NCI-H69 (cell line): Measurements from ENCODE around the gene SMIM41.

Experiments
- DNase-seq: peaks from one replicate; lab custom pipeline; 2025; lab: John Stamatoyannopoulos, UW

The SMIM41 gene

DNA sequence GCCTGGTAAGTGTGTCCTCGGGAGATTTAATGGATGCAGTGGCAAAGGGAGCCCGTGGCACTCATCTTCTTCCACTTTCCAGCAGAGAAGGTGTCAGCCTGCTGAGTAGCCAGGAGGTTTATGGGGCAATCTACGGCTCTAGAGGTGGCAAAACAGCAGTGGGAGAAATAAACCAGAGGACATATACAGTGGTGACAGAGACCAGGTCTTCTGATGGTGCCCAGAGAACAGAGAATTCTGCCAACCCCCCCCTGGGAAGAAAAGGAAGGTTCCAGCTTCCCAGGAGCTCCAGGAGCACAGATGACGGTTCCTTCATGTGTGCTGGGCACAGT, 43.0 kb downstream of the SMIM41 start:
- DNase-seq: no peak

DNA sequence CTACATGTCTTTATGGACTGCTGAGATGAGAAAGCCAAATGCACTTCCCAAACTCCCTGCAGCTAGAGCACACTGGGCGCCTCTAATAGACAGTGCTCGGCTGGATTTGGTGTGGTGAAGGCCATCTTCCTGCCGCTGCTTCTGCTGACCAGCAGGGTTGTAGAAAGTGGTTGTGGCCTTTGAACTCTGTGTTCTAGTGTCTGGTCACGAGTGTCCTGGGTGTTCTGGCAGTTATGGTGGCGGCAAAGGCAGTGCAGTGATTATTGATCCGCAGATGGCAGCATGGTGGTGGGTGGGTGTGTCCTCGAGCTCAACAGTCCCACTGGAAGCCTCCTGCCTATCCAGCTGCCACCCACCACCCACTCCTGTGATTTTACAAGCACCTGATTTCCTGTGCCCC, 43.4 kb downstream of the SMIM41 start:
- DNase-seq: no peak

DNA sequence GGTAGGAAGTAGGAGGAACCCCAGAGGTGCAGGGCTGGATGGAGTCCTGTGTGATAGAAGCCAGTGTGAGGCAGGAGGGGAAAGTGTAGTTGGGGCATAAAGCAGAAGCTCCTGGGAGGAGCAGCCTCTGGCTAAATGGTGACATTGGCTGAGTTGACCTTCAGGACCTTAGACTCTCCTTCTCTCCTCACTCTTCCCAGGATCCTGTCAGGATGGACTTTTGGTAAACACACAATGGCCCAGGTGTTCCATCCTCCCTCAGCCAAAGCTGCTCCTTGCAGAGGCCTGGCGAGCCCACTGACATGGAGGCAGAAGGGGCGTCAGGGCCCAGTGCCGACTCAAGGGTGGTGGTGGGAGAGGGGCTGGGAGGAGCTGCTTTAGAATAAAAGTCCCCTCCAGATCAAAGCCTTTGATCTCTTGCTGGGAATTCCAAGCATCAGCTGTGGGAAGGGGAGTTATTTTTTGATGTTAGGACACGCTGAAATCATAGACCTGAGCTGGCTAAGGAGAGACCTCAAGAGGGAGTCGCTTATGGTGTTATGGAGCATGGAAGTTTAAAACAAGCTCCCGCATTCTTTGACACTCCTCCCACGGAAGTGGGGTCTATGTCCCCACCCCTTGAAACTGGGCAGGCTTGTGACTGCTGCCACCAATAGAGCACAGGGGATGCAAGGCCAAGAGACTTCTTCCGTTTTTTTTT, 44.1 kb downstream of the SMIM41 start:
- no peak for DNase-seq

DNA sequence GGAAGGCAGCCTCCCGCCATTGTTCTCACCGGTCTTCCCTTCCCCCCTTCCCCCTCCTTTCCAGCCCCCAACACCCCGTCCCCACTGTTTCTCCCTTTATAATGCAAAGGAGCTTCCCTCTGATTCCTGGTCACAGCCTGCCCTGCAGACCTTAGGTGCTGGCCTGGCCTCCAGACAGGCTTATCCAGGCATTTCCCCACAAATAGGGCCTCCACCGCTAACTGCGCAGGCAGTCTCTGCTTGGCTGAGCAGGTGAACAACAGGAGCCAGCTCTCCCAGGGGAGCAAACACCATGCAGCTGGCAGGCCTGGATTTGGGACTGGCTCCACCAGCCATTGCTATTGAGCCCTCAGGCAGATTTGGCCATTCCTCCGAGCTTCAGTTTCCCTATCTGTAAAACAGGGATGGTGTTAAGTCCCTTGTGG, 46.0 kb downstream of the SMIM41 start:
- DNase-seq: peak; percentile 94

DNA sequence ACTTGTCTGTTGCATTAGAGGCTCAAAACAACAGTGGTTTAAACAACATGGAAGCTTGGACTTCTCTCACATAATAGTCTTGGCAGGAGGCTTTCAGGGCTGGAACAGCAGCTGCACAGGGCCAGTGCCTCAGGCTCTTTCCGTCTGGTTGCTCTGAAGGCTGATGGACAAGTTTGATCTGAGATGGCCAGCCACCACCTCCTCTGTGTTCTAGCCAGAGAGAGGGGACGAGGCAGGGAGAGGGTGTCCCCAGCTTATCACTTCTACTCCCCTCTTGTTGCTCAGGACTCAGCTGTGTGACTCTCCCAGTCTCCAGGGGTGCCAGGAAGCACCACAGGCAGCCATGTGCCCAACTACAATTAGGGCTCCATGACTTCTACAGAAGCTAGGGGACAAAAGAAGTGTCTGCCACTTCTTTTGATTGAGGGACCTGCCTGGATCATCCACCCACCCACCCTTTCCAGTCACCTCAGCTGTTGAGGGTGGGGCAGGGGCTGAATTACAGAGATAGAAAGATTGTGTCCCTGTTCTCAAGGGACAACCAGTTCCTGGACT, 46.6 kb downstream of the SMIM41 start:
- peak; percentile 83 for DNase-seq

DNA sequence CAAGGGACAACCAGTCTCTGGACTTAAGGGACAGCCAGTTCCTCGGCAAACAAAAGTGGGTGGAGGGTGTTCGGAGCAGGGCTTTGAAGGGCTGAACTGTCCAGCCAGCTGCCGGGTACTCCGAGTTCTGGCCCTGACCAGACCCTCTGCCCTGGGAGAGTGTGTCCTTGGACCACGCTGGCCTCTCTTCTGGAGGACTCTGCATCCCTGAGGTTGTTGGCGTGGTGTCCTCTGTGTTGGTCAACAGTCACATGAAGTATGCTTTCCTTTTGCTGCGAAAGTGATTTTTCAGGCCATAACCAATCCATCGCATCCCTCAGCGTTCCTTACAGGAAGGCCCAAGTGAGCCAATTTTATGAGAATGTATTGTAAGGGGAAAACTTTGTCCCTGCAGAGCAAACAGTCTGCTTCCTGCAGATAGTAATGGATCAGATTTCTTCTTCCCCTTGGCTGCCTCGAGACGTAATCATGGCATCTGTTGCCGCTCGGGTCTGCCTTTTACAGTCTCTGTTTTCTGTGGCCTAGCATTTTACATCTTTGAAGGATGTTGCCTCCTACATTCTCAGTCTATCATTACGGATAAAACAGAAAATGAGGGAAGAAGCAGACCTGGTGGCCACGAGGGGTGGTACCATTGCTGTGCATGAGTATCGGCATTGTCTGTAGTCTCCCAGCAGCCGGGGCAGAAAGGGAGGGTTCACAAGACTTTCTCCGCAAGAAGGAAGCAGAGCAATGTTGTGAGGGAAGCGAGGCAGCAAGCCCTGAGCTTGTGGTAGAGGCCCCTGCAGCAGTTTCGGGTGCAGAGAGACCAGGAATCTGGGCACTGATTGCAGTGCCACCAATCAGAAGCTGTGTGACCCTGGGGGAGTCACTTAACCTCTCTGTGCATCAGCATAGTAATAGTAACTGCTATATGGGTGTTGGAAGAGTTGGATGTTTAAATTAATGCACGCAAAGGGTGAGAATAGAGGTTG, 47.4 kb downstream of the SMIM41 start:
- DNase-seq: peak; percentile 78

DNA sequence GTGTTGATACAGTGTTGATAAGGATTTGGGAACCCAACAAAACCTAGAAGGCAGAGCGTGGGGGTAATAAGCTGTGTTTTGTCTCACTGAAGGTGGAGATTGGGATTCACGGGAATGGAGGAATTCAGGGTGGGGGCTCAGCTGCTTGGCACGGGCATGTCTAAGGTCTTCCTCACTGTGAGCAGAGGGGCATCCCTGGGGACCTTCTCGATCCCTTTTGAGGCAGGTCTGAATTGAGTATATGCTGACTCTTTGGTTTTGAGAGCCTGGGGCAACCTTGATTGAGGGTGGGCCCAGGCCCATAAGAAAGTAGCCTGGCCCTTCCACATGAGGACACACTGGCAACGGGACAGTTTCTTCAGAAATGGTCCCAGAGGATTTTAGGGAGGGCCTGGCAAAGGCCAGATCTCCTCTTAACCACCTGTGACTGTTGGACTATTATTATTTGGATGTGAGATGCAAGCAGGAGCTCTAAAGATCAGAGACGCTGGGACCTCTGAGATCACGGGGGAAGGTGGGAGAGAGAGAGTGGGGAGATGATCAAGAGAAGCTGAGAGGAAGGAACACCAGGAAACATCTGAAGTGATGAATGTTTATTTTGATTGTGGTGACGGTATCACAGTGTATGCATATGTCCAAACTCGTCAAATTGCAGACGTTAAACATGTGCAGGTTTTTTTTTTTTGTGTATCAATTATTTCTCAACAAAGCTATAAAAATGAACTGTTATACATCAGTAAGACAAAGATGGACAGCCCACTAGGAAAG, 48.4 kb downstream of the SMIM41 start:
- no peak for DNase-seq

DNA sequence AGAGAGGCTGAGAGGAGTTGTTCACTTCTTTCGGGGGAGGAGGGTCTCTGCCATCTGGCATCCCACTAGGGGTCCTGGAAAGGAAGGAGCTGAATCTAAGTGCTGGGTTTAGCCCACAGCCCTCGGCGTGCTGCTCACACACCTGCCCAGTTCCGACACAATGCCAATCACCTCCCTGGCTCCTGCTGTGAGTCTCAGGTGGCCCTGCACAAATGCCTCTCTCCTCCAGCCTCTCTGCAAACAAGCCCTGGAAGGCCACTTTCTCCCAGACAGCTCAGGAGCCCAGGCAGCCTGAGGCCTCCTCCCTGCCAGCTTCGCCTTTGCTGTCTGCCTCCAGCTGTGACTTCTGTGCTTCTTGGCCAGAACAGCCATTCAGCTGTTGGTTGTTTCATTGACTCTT, 51.2 kb downstream of the SMIM41 start:
- DNase-seq: peak; percentile 100

DNA sequence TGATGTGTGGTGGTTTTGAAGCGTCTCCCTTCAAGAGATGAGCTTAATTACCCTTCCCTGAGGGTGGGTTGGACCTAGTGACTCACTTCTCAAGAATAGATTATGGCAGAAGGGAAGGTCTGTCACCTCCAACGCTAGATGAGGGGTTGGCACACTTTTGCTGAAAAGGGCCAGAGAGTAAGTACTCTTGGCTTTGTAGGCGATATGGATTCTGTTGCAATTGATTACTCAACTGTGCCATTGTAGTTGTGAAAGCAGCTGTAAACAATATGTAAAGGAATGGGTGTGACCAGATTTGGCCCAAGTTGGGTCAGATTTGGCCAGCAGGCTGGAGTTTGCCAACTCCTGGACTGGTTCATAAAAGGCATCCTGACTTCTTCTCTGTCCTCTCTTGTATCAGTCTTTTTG, 53.3 kb downstream of the SMIM41 start:
- DNase-seq: no peak

DNA sequence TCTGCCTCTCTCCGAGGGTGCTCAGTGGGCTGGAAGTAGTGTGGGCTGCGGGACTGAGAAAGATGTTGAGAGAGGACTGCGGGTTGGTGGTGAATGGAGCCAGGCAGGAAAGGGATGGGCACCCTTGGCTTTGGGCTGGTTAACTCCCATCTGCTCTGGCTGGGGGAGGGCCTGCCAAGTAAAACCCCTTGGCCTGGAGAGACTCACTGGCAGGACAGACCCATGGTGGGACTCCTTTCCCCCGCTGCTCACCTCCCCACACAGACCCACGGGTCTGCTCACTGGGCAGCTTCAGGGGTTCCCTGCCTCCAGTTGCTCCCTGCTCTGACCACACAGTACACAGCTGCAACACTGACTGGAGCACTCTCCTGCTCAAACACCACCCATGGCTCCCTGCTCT, 58.2 kb downstream of the SMIM41 start:
- no peak for DNase-seq

DNA sequence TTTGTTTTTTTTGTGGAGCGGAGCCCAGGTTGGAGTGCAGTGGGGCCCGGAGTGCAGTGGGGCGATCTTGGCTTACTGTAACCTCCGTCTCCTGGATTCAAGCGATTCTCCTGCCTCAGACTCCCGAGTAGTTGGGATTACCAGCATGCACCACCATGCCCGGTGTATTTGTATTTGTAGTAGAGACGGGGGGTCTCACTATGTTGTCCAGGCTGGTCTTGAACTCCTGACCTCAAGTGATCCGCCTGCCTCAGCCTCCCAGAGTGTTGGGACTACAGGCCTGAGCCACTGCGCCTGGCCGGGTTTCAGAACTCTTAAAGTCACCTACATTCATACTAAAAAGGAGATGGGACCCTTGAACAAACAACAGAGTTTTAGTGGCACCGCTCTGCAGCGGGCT, 59.6 kb downstream of the SMIM41 start:
- no peak for DNase-seq

DNA sequence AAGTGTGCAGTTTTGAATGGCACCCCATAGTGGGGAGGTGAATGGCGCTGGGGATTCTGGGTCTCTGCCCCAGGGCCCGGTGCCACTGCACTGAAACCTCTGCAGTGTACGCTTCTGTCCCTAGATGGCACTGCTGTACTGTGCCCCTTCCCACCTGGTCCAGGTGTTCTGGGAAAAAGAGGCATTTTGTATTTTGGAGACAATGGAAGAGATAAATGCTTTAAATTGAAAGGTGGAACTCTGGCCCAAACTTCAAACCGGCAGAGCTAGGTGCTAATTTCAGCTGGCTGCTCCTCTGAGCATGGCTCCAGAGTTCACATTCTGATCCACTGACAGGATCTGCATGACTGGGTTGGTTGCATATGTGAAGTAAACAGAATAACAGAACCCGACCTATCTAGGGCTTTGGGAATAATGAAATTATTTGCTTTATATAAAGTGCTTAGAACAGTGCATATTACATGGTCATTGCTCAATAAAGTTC, 60.1 kb downstream of the SMIM41 start:
- DNase-seq: peak; percentile 89

DNA sequence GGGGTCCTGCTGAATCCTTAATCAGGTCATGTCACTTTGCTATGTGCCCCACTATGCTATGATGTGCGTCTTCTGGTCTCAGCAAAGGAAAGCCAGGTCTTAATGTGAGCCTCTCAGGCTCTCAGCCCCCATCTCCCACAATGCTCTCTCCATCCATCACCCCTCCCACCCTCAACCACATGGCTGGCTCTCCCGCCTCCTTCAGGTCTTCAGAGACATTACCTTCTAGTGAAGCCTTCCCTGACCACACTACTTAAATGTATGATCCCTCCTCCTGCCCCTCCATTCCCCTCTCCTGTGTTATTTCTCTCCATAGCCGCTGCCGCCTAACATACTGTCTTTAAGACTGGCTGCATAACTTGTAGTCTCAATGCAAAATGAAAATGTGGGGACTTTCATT, 61.8 kb downstream of the SMIM41 start:
- peak; percentile 48 for DNase-seq

DNA sequence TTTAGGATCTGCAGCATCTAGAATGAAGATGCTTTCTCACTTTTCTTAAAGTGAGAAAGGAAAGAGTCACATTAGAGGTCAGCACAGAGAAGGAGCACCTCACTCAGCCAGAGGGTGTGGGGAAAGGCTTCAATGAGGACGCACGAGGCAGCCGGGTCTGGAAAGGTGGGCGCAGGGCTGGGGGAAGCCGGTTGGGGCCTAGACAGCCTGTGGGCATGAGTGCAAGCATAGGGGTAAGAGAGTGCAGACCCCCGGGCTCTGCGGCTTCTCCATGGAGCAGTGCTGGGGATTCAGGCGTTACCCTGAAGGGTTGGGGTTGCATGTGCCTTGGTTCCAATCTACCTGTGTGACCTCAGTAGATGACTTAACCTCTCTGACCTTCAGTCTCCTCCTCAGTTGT, 62.4 kb downstream of the SMIM41 start:
- no peak for DNase-seq

DNA sequence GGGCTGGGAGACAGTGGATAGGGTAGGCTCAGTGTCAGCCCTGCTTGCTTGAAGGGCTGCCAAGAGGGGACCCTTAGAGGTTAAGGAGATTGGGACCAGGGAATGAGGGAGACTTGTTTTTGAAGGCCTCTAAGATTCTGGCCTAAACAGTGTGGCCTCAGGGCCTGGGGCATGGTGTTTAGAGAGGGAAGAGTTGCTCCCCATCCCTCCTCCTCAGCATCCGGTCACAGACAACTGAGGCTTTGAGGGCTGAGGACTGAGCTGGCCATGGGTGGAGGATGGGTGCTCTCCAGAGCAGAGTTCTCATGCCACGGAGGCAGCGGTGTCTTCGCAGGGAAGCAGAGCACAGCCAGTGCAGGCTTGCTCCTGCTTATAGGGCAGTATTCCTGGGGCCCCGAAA, 62.9 kb downstream of the SMIM41 start:
- DNase-seq: no peak

DNA sequence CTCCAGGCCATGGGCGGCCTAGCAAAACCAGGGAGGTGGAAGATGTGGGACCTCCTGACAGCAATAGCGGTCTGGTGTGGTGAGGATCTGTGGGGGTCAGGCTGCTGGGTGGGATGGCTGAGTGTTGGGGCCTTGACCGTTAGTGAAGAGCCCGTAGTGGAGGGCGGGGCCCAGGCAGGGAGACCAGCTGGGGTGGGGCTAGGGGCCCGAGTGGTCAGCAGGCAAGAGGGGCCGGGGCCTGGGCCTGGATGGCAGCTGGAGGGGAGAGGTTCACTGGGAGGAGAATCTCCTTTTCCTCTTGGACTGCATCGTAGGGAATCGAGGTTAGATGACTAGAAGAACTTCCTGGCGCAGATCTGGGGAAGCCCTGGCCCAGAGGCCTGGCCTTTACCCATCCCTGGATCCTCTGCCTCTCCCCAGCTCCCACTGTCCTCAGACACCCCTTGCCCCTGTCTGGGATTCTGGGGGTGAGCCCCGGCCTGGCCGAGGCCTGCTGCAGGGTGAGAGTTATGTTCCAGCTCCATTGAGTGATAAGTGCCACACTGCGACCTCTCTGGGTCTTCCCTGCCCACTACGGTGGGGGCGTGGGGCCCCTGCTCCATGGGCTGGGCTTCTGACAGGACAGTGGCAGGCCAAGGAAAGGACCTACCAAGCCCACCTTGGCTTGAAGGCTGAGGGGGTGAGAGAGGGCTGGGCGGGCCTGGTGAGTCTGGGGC, 65.2 kb downstream of the SMIM41 start:
- DNase-seq: no peak

DNA sequence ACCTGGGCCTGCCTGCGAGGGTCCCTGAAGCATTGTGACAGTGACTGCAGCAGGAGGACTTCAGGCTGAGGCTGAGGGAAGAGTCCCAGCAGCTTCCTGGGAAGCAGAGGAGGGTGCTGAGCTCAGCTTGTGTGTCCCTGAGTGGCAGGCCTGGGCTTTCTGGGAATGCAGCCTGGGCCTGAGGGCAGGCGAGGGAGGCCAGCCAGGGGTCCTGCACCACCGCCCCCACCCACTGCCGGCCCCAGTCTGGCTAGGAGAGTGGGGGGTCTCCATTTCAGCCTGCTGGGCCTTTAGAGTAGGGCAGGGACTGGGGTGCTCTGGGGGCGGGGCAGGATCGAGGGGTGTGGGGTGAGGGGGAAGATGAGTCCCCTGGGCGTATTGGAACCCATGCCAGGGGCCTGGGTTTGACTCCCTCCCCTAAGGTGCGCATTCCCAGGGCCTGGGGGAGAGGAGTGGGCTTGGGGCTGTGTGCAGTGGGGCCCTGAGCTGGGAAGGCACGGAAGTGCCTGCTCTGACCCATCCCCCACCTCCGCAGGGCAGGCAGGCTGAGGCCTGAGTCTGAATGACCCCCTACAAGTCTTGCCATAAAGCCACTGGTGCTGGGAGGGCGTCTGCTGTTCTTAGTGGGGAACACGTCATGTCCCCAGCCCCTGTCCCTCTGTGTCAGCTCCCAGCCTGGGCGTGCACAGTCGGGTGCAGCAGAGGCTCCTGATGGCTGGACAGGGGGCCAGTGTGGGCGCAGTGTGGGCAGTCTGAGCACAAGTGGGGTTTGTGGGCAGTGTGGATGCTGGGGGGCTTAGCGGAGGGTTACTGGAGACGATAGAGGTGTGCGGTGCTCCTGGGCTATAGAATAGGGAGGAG, 66.0 kb downstream of the SMIM41 start:
- no peak for DNase-seq

DNA sequence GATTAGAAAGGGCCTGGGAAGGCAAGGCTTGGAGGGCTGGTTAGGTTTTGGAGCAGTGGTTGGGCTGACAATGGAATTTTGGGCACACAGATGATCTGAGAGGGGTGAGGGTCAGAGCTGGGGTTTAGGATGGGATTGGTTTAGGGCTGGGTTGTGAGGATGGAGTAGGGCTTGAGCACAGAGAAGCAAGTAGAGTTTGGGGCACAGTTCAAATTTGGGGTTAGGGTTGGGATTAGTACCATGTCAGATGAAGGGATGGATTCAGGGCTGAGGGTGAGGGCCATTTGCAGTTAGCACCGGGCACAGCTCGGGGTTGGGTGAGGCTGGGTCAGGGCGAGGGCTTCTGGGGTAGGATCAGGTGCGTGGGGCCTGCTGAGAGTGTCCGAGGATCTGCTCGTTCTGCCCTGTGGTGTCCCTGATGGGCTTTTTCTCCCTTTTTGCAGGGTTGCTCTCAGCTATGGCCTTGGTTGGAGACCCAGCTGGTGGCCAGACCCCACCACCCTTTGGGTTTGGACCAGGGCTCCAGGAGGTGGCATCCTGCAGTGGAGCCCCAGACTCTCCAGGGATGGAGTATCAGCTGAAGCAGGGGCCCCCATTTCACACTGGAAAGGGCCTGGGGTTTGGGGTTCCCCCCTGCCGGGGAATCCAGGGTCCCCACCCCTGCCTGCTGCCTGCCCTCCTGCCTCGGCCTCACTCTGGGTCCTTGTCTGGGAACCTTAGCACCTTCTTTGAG, 66.8 kb downstream of the SMIM41 start:
- DNase-seq: no peak

DNA sequence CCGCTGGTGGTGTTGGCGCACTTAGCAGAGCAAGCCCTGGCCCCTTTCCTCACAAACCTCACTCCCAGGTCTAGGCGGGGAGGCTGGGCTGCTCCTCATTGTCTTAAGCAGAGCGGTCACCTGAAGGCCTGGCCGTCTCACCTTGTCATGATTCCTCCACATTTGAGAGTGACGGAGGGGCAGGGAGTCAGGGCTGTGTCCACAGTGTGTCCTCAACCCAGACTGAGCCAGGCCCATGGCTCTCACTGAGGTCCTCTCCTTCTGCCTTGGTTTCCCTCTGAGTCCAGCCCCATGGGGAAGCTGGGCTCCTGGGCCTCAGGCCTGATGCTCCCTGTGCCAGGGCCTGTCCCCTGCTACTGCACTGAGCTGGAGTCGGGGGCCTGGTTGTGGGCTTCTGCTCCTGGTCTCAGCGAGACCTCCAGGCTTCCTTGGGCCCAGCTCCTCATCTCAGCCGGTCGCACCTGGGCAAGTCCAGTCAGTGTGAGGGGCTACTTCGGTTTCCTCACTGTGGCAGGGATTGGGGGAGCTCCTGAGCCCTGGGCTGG, 67.4 kb downstream of the SMIM41 start:
- no peak for DNase-seq
